IPS-18c (cell line): Measurements from ENCODE around the gene CGNL1.

Experiments used
- H3K4me3 ChIP-seq: 2 replicates; pipeline ENCODE4 v1.7.0; 2013; ENCODE audit warnings: low read depth, mild to moderate bottlenecking, low read length, moderate library complexity; ENCODE audit not compliant: insufficient read depth
- H3K9me3 ChIP-seq: one replicate; pipeline ENCODE4 v1.6.1; 2013; ENCODE audit warnings: mild to moderate bottlenecking, low read length, moderate library complexity; ENCODE audit not compliant: control insufficient read depth, insufficient read depth

The CGNL1 gene

DNA sequence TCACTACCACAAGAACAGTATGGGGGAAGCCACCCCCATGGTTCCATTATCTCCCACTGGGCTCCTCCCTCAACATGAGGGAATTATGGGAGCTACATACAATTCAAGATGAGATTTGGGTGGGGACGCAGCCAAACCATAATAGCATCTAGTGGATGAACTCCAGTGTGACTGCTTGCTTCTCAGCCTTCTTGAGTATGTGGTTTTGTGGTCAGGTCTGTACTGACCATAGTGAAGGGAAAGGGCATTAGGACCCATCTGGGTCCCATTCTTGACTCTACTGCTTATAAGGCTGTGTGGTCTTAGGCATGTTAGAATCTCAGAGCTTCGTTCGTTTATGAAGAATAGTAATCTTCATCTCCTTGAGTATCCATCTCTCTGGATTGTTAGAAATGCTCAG is 81.4 kb downstream of the CGNL1 start:
- Histone ChIP-seq H3K9me3 (no peaks in the 10 kb centered on the region), H3K4me3 (no peak overlapping the region)

DNA sequence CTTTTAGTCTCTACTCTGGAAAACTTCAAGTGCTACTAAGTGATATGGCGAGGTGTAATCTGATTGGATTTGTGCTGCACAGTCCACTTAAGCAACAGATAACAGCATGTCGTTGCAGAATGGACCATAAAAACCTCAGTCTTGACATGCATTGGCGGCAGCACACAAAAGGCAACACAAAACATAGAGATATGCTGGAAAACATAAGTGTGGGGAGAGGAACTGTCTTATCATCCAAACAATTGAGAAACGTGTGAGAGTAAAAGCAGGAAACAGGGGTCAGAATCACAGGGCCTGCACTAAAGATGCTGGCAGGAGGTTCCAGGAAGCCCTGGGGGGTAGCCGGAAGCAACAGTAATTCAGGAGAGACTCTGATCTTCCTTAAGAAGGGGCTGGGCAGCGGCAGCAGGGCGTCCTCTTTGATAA is 82.1 kb downstream of the CGNL1 start:
- Histone ChIP-seq H3K9me3 (no peaks in the 10 kb centered on the region), H3K4me3 (no peak overlapping the region)

DNA sequence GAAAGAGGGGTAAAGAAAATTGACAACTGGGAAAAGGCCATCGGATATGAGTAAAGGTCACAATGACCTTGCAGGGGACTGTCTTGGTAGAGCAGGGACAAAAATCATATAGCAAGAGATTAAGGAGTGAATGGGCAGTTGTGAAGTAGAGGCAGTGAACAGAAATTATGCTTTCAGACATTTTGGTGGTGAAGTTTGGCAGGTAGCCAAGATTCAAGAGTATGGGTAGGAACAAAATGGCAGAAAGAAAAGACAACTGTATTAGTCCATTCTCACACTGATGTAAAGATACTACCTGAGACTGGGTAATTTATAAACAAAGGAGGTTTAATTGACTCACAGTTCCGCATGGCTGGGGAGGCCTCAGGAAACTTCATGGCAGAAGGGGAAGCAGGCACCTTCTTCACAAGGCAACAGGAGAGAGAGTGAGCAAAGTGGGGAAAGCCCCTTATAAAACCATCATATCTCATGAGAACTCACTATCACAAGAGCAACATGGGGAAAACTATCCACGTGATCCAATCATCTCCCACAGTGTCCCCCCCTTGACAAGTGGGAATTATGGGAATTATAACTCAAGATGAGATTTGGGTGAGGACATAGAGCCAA is 84.0 kb downstream of the CGNL1 start:
- H3K4me3 ChIP-seq: no peak overlapping the region
- no peaks in the 10 kb centered on the region for H3K9me3 ChIP-seq

DNA sequence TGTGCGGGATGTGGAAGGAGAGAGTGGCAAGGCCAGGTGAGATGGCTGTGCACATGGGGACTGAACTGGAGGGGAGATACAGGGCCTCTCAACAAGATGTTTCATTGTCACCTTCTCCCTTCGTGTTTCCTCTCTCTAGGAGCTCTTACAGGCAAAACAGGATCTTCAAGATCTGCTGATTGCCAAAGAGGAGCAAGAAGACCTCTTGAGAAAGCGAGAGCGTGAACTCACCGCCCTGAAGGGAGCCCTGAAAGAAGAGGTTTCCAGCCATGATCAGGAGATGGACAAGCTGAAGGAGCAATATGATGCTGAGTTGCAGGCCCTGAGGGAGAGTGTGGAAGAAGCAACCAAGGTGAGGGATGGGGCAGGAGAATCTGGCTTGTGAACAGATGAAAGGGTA is 85.2 kb downstream of the CGNL1 start:
- H3K9me3 ChIP-seq: no peaks in the 10 kb centered on the region
- H3K4me3 ChIP-seq: no peak overlapping the region

DNA sequence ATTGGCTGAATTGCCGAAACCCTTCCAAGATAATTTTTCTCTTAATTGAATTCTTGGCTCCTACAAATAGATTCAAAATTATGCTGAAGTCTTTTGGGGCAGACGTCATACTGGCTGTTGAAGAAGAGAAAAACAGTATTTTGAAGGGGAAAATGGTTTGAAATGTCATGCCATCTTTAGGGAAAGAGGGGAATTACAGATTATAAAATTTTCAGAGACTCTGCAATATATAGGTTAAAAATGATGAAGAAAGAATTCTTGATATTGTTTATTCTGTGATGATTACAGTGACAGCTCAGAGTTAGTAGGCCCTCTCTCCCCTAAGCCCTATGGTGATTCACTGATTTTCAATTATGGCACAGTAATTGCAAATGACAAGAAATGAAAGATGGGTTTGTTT is 86.1 kb downstream of the CGNL1 start:
- Histone ChIP-seq H3K9me3 (no peaks in the 10 kb centered on the region), H3K4me3 (no peak overlapping the region)

DNA sequence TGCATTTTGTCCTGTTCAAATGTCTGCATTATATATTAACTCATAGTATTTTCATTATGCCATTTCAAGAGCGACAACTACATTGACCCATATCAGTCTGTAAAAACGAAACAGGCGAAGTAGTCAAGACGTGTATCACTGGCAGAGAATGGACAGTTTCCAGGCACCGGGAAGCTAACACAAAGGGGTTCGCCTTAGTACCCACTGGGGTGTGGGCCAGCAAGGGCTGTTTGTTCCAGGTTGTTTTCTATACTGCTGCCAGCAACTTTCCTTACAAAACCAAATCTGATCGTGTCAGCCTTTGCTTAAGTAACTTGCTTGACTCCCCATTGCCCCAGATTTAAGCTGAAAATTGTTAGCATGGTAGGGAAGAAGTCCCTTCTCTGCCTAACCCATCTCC is 87.1 kb downstream of the CGNL1 start:
- H3K4me3 ChIP-seq: no peak overlapping the region
- no peaks in the 10 kb centered on the region for H3K9me3 ChIP-seq

DNA sequence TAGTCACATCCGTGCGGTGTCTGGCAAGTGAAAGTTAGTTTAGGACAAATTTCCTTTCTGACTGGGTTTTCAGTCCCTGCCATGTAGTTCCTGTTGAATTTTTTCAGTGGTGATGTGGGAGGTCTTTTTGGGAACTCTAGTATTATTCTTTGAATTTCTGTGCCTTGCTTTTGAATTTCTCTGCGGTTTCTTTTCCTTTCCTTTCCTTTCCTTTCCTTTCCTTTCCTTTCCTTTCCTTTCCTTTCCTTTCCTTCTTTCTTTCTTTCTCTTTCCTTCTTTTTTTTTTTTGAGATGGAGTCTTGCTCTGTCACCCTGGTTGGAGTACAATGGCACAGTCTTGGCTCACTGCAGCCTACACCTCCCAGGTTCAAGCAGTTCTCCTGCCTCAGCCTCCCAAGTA is 88.2 kb downstream of the CGNL1 start:
- Histone ChIP-seq H3K9me3 (no peaks in the 10 kb centered on the region), H3K4me3 (no peak overlapping the region)

DNA sequence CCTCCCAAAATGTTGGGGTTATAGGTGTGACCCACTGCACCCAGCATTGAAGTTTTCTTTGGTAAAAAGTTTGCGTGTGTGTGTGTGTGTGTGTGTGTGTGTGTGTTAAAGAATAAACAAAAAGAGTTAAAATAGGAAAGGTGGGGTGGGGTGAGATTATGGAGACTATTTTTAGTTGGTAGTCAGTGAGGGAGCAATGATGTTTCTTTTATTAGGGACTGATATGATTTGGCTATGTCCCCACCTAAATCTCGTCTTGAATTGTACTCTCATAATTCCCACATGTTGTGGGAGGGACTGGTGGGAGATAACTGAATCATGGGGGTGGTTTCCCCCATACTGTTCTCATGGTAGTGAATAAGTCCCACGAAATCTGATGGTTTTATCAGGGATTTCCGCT is 92.2 kb downstream of the CGNL1 start:
- Histone ChIP-seq H3K9me3 (no peaks in the 10 kb centered on the region), H3K4me3 (no peak overlapping the region)

DNA sequence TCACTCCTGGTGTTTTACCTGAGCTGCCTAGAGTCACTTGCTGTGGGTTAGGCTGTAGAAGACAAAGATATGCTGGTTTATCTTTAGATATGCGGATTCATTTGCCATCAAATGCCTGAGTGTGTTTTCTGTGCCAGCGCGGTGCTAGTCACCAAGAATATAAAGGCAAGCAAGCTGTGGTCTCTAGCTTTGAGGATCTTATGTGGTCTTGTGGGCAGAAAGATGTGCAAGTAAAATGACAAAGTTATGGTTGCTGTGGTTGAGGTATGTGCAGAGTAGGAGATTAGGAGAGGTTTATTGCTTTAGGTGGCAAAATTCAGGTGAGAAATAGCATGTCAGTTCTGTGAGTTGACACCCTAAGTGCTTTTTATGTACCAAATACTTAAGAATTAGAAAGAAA is 94.2 kb downstream of the CGNL1 start:
- H3K4me3 ChIP-seq: no peak overlapping the region
- no peaks in the 10 kb centered on the region for H3K9me3 ChIP-seq

DNA sequence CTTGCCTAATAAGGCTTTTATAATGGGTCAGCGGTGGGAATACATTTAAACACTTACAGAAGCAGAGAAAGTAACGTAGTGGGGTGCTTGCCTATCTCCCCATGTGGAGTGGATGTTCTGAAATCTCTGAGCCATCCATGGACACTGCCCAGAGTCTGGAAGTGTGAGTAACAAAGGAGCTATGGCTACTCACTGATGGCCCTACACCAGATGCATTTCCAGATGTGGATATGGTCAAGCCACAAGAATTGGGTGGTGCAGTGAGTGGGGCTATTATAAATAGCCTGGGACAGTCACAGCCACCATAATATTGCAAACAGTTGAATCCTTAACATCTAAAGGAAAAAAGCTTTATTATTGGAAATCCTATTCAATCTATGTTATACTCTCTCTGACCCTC is 96.6 kb downstream of the CGNL1 start:
- H3K4me3 ChIP-seq: no peak overlapping the region
- H3K9me3 ChIP-seq: no peaks in the 10 kb centered on the region

DNA sequence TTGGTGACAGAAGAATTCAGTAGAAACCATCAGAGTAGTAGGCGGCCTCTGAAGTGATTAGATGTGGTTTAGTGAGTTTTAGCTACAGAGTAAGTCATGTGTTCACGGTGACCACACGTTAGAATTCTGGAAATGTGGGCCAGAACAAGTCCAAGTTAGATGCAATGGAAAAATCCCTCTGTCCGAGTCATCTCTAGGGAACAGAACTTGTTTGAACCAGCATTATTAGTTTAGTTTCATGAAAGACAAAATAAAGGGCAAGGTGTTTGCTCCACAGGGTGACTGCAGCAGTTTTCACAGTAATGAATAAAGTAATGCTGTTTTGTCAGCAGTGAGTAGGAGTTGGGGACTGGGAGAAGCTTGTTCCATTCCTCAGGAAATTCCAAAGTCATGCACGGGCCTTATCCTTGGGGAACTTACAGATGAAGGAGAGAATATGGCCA is 100.2 kb downstream of the CGNL1 start:
- H3K4me3 ChIP-seq: no peak overlapping the region
- no peaks in the 10 kb centered on the region for H3K9me3 ChIP-seq

DNA sequence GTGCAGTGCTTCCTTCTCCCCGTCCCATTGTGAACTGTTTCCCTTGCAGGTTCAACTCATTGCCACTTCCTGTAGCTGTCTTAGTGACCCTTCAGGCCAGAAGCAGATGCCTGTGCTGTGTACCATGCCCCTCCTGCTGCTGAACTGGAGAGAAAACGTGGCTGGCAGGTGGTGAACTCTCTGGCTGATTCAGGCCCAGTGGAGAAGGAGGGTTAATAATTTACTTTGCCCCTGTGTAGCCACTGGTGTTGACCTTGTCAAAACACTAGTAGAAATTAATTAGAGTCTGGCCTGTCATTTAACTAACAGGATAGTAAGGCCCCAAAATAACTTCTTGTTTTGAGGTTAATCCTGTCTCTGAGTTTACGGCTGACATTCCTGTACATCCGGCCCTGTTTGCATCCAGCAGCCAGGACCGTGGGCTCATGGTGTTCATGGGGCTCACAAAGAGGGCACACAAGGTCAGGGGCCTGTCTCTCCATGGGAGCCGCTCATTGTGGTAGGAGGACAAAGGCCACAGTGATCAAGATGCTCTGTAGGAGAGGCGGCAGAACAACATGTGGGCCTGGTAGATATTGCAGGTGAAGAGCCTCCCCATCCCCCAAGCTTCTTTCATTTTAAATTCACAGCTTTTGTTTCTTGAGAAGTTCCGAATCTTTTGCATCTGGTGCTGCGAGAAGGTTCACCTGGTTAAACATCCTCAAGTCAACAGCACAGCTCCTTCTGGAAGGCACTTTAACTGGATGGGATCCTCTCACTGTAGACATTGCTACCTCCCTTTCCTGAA is 101.6 kb downstream of the CGNL1 start:
- Histone ChIP-seq H3K4me3 (no peak overlapping the region), H3K9me3 (no peaks in the 10 kb centered on the region)

DNA sequence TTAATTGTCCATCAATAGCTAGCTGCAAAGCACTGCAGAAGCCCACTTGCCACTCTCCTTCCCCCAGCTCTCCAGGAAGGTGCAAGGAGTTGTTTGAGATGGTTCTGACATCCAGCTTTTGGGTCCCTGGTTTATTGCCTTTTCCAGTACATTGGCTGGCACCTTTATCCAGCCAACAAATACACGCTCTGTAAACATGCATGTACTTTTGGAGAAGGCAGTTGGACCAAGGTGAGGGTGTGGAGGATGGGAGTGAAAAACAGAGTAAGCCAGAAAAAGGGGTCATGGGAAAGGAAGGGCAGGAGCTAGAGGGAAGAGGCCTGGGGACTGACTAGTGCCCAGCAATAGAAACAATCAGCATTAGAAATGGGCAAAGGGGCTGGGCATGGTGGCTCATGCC is 102.7 kb downstream of the CGNL1 start:
- Histone ChIP-seq H3K4me3 (no peak overlapping the region), H3K9me3 (no peaks in the 10 kb centered on the region)

DNA sequence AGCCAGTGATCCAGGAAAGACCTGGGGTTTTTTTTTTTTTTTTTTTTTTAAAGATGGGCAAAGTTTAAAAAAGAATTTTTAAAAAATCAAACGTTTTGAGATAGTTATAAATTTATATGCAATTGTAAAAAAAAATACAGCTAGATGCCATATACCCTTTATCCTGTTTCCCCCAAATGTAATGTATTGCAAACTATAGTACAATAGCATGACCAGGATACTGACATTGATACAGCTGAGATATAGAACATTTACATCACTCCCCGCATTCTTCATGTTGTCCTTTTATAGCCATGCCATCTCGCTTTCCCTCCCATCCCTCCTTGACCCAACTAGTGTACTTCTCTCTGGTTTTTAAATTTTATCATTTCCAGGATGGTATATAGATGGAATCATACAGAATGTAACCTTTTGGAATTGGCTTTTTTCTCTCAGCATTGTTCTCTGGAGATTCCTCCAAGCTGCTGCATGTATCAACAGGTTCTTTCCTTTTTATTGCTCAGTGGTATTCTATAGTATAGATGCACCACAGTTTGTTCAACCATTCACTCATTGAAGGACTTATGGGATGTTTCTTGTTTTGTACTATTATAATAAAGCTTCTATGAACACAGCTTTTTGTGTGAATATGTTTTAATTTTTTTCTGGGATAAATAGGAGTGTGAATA is 104.9 kb downstream of the CGNL1 start:
- Histone ChIP-seq H3K9me3 (no peaks in the 10 kb centered on the region), H3K4me3 (no peak overlapping the region)

DNA sequence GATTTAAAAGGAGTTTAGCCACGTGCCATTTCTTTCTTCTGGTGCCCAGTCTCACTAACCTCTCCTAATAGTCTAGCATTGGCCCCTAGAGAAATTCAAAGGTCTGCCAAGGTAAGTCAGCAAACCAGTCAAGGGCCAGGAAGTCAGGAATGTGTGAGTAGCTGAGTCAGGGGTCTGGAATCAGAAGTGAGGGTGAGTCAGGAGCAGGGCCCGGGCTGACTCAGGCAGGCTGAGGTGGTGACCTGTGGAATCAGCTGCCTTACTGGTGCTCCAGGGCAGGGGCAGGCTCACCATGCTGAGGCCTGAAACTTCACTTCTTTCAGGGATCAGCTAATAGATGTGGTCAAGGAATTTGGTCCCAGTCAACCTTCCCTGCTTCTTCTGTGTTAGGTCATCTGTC is 109.6 kb downstream of the CGNL1 start:
- H3K9me3 ChIP-seq: no peaks in the 10 kb centered on the region
- H3K4me3 ChIP-seq: no peak overlapping the region

DNA sequence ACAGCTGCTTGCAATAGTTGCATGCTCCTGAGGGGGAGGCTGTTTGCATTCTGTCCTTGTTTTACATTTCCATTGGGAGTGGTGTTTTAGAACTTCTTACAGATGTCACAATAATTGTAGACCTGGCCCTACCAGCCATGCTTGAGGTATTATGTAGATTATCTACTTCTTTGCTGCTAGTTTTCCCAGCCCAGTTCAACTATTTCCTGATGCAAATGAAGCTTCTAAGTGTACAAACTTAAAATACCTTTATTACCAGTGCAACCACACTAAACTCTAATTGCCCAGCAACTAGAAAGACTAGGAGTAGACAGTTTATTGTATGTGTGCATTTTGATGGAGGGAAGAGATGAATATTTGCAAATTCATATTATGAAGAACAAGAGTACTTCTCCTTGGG is 110.5 kb downstream of the CGNL1 start:
- H3K9me3 ChIP-seq: no peaks in the 10 kb centered on the region
- no peak overlapping the region for H3K4me3 ChIP-seq

DNA sequence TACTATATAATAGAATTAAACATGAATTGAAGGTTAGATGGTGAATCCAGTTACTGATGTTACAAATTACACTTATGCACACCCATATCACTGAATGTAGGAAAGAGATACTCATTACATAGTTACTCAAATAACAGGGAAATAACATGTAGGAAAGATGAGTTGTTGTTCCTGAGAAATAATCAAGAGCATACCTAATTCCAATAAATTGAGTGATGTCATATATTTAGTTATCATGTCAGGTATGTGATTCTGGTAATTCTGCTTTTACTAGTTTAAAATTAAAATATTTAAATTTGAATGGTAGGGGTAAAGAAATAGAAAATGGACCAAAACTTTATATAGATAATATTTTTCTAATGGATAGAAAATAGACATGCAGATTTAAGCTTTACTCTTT is 112.8 kb downstream of the CGNL1 start:
- Histone ChIP-seq H3K4me3 (no peak overlapping the region), H3K9me3 (no peaks in the 10 kb centered on the region)

DNA sequence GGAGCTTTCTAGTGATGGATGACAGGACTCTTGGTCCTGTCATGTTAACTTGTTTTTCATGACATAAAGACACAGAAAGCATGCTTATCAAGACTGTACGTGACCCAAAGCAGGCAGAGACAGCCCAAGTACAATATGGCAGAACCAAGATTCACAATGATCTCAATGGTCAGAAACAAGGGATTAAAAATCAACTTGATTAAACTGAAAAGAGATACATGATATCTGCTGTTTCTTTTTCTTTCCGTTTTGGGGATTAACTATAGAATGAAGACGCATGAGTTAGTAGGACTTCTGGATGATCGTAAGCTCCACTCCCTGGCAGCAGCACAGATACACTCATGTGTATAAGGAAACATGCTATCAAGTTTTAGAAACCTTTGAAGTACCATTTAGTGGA is 117.0 kb downstream of the CGNL1 start:
- H3K9me3 ChIP-seq: no peaks in the 10 kb centered on the region
- H3K4me3 ChIP-seq: no peak overlapping the region
